Measurements from ENCODE around the gene LOXL4.

Gene LOXL4

GRCh38 chr10:98274562-98274961, 6.6 kb upstream of the LOXL4 start:
- no peak overlapping the region for H3K4me3 ChIP-seq (ENCODE audit: low read length in 2 of 2)
- no peaks in the 10 kb centered on the region for H3K36me3 ChIP-seq (ENCODE audit: control insufficient read depth in 2 of 2, insufficient read depth in 2 of 2, low read length in 2 of 2)
- no peaks in the 10 kb centered on the region for H3K9me3 ChIP-seq (ENCODE audit: control insufficient read depth in 2 of 2, low read length in 2 of 2)
- no peaks in the 10 kb centered on the region for H3K4me1 ChIP-seq (ENCODE audit: control insufficient read depth in 2 of 2, insufficient read depth in 2 of 2, low read length in 2 of 2)
- H3K27ac ChIP-seq (ENCODE audit: low read depth in 2 of 2, low read length in 2 of 2) = no peak overlapping the region
- peaks cover 5 to 10% of the 10 kb centered on the region in 2 donors for H3K27me3 ChIP-seq (ENCODE audit: control insufficient read depth in 2 of 2, insufficient read depth in 2 of 2, low read length in 2 of 2)
- H3K9ac ChIP-seq (ENCODE audit: low read depth in 1 of 2, low read length in 2 of 2) = no peak overlapping the region

GRCh38 chr10:98273057-98273850, 5.3 kb upstream of the LOXL4 start:
- no peak overlapping the region for H3K27ac ChIP-seq (ENCODE audit: low read depth in 2 of 2, low read length in 2 of 2)
- H3K9ac ChIP-seq (ENCODE audit: low read depth in 1 of 2, low read length in 2 of 2) = no peak overlapping the region
- H3K4me3 ChIP-seq (ENCODE audit: low read length in 2 of 2) = no peak overlapping the region
- no peaks in the 10 kb centered on the region for H3K36me3 ChIP-seq (ENCODE audit: control insufficient read depth in 2 of 2, insufficient read depth in 2 of 2, low read length in 2 of 2)
- H3K9me3 ChIP-seq (ENCODE audit: control insufficient read depth in 2 of 2, low read length in 2 of 2) = no peaks in the 10 kb centered on the region
- peaks cover 15 to 16% of the 10 kb centered on the region in 2 donors for H3K27me3 ChIP-seq (ENCODE audit: control insufficient read depth in 2 of 2, insufficient read depth in 2 of 2, low read length in 2 of 2)
- H3K4me1 ChIP-seq (ENCODE audit: control insufficient read depth in 2 of 2, insufficient read depth in 2 of 2, low read length in 2 of 2) = peaks cover 4 to 5% of the 10 kb centered on the region in 2 donors

- no peak overlapping the region for H3K27ac ChIP-seq (ENCODE audit: low read depth in 2 of 2, low read length in 2 of 2)
- no peak overlapping the region for H3K9ac ChIP-seq (ENCODE audit: low read depth in 1 of 2, low read length in 2 of 2)
- H3K4me3 ChIP-seq (ENCODE audit: low read length in 2 of 2) = no peak overlapping the region
- no peaks in the 10 kb centered on the region for H3K9me3 ChIP-seq (ENCODE audit: control insufficient read depth in 2 of 2, low read length in 2 of 2)
- peaks cover 4 to 5% of the 10 kb centered on the region in 2 donors for H3K4me1 ChIP-seq (ENCODE audit: control insufficient read depth in 2 of 2, insufficient read depth in 2 of 2, low read length in 2 of 2)
- H3K27me3 ChIP-seq (ENCODE audit: control insufficient read depth in 2 of 2, insufficient read depth in 2 of 2, low read length in 2 of 2) = peaks cover 16 to 18% of the 10 kb centered on the region in 2 donors
- H3K36me3 ChIP-seq (ENCODE audit: control insufficient read depth in 2 of 2, insufficient read depth in 2 of 2, low read length in 2 of 2) = no peaks in the 10 kb centered on the region
These were observed 4.7 kb upstream of the LOXL4 start for GRCh38 chr10:98272656-98273055.

GRCh38 chr10:98272245-98272644, 4.3 kb upstream of the LOXL4 start:
- peaks cover 4 to 5% of the 10 kb centered on the region in 2 donors for H3K4me1 ChIP-seq (ENCODE audit: control insufficient read depth in 2 of 2, insufficient read depth in 2 of 2, low read length in 2 of 2)
- no peak overlapping the region for H3K4me3 ChIP-seq (ENCODE audit: low read length in 2 of 2)

GRCh38 chr10:98270786-98271185, 2.8 kb upstream of the LOXL4 start:
- peaks cover 4 to 5% of the 10 kb centered on the region in 2 donors for H3K4me1 ChIP-seq (ENCODE audit: control insufficient read depth in 2 of 2, insufficient read depth in 2 of 2, low read length in 2 of 2)
- H3K4me3 ChIP-seq (ENCODE audit: low read length in 2 of 2) = no peak overlapping the region
- no peak overlapping the region for H3K9ac ChIP-seq (ENCODE audit: low read depth in 1 of 2, low read length in 2 of 2)
- no peak overlapping the region for H3K27ac ChIP-seq (ENCODE audit: low read depth in 2 of 2, low read length in 2 of 2)
- H3K36me3 ChIP-seq (ENCODE audit: control insufficient read depth in 2 of 2, insufficient read depth in 2 of 2, low read length in 2 of 2) = no peaks in the 10 kb centered on the region
- H3K27me3 ChIP-seq (ENCODE audit: control insufficient read depth in 2 of 2, insufficient read depth in 2 of 2, low read length in 2 of 2) = peaks cover 24 to 31% of the 10 kb centered on the region in 2 donors
- no peaks in the 10 kb centered on the region for H3K9me3 ChIP-seq (ENCODE audit: control insufficient read depth in 2 of 2, low read length in 2 of 2)

More at GRCh38 chr10:98272245-98272644, 4.3 kb upstream of the LOXL4 start:
- H3K9me3 ChIP-seq (ENCODE audit: control insufficient read depth in 2 of 2, low read length in 2 of 2) = no peaks in the 10 kb centered on the region
- no peak overlapping the region for H3K9ac ChIP-seq (ENCODE audit: low read depth in 1 of 2, low read length in 2 of 2)
- H3K36me3 ChIP-seq (ENCODE audit: control insufficient read depth in 2 of 2, insufficient read depth in 2 of 2, low read length in 2 of 2) = no peaks in the 10 kb centered on the region
- H3K27ac ChIP-seq (ENCODE audit: low read depth in 2 of 2, low read length in 2 of 2) = no peak overlapping the region
- H3K27me3 ChIP-seq (ENCODE audit: control insufficient read depth in 2 of 2, insufficient read depth in 2 of 2, low read length in 2 of 2) = peaks cover 20 to 22% of the 10 kb centered on the region in 2 donors

GRCh38 chr10:98270073-98270740, 2.2 kb upstream of the LOXL4 start:
- Histone ChIP-seq H3K9ac (ENCODE audit: low read depth in 1 of 2, low read length in 2 of 2) (no peak overlapping the region), H3K4me1 (ENCODE audit: control insufficient read depth in 2 of 2, insufficient read depth in 2 of 2, low read length in 2 of 2) (peaks cover 4 to 5% of the 10 kb centered on the region in 2 donors), H3K9me3 (ENCODE audit: control insufficient read depth in 2 of 2, low read length in 2 of 2) (no peaks in the 10 kb centered on the region), H3K27ac (ENCODE audit: low read depth in 2 of 2, low read length in 2 of 2) (no peak overlapping the region), H3K4me3 (ENCODE audit: low read length in 2 of 2) (no peak overlapping the region), H3K27me3 (ENCODE audit: control insufficient read depth in 2 of 2, insufficient read depth in 2 of 2, low read length in 2 of 2) (peaks cover 24 to 27% of the 10 kb centered on the region in 2 donors), H3K36me3 (ENCODE audit: control insufficient read depth in 2 of 2, insufficient read depth in 2 of 2, low read length in 2 of 2) (no peaks in the 10 kb centered on the region)

GRCh38 chr10:98269435-98269912, 1.5 kb upstream of the LOXL4 start:
- no peaks in the 10 kb centered on the region for H3K9me3 ChIP-seq (ENCODE audit: control insufficient read depth in 2 of 2, low read length in 2 of 2)
- H3K4me1 ChIP-seq (ENCODE audit: control insufficient read depth in 2 of 2, insufficient read depth in 2 of 2, low read length in 2 of 2) = peaks cover 4 to 5% of the 10 kb centered on the region in 2 donors
- H3K27ac ChIP-seq (ENCODE audit: low read depth in 2 of 2, low read length in 2 of 2) = no peak overlapping the region
- no peak overlapping the region for H3K9ac ChIP-seq (ENCODE audit: low read depth in 1 of 2, low read length in 2 of 2)
- H3K36me3 ChIP-seq (ENCODE audit: control insufficient read depth in 2 of 2, insufficient read depth in 2 of 2, low read length in 2 of 2) = no peaks in the 10 kb centered on the region
- no peak overlapping the region for H3K4me3 ChIP-seq (ENCODE audit: low read length in 2 of 2)
- H3K27me3 ChIP-seq (ENCODE audit: control insufficient read depth in 2 of 2, insufficient read depth in 2 of 2, low read length in 2 of 2) = peaks cover 24% of the 10 kb centered on the region in 2 donors

GRCh38 chr10:98268694-98269431, 869 bp upstream of the LOXL4 start:
- Histone ChIP-seq H3K9ac (ENCODE audit: low read depth in 1 of 2, low read length in 2 of 2) (peak overlapping the region in 1 of 2 donors; percentile 24), H3K27ac (ENCODE audit: low read depth in 2 of 2, low read length in 2 of 2) (peak overlapping the region in 1 of 2 donors; percentile 23), H3K4me1 (ENCODE audit: control insufficient read depth in 2 of 2, insufficient read depth in 2 of 2, low read length in 2 of 2) (peaks cover 4 to 5% of the 10 kb centered on the region in 2 donors), H3K9me3 (ENCODE audit: control insufficient read depth in 2 of 2, low read length in 2 of 2) (no peaks in the 10 kb centered on the region), H3K27me3 (ENCODE audit: control insufficient read depth in 2 of 2, insufficient read depth in 2 of 2, low read length in 2 of 2) (peaks cover 24% of the 10 kb centered on the region in 2 donors), H3K4me3 (ENCODE audit: low read length in 2 of 2) (peak overlapping the region; percentile 40 to 56), H3K36me3 (ENCODE audit: control insufficient read depth in 2 of 2, insufficient read depth in 2 of 2, low read length in 2 of 2) (no peaks in the 10 kb centered on the region)

- H3K27ac ChIP-seq (ENCODE audit: low read depth in 2 of 2, low read length in 2 of 2) = peak overlapping the region; percentile 19 to 57
- H3K9ac ChIP-seq (ENCODE audit: low read depth in 1 of 2, low read length in 2 of 2) = peak overlapping the region in 1 of 2 donors; percentile 16
- no peaks in the 10 kb centered on the region for H3K9me3 ChIP-seq (ENCODE audit: control insufficient read depth in 2 of 2, low read length in 2 of 2)
- peaks cover 4 to 5% of the 10 kb centered on the region in 2 donors for H3K4me1 ChIP-seq (ENCODE audit: control insufficient read depth in 2 of 2, insufficient read depth in 2 of 2, low read length in 2 of 2)
- peak overlapping the region; percentile 26 to 28 for H3K4me3 ChIP-seq (ENCODE audit: low read length in 2 of 2)
- peaks cover 24% of the 10 kb centered on the region in 2 donors for H3K27me3 ChIP-seq (ENCODE audit: control insufficient read depth in 2 of 2, insufficient read depth in 2 of 2, low read length in 2 of 2)
- no peaks in the 10 kb centered on the region for H3K36me3 ChIP-seq (ENCODE audit: control insufficient read depth in 2 of 2, insufficient read depth in 2 of 2, low read length in 2 of 2)
These were observed 713 bp downstream of the LOXL4 start for GRCh38 chr10:98267069-98267893.
